ENCODE data around the gene ARF6. TPM values are rescaled to one million over a fixed set of nuclear protein-coding genes. Genes with fewer than 3 reads are reported as not detected.

ARF6 gene
- polyA plus RNA-seq, 1 of the 3 experiments (the other 2 are of a cell fraction), result 45.2 TPM

- CTCF ChIA-PET, result no interaction called here
- DNase-seq, result no peak
These were observed 41.8 kb downstream of the ARF6 start for GRCh38 chr14:49934646-49935045.

More at GRCh38 chr14:49934646-49935045, 41.8 kb downstream of the ARF6 start:
- TF ChIP-seq RAD21 (IDR thresholded peaks at IDR 0.05; ENCODE audit: low read length), result no peak
- no peak for TF ChIP-seq FOXM1 (IDR thresholded peaks at IDR 0.05; ENCODE audit: low read depth)
- TF ChIP-seq USF1 (IDR thresholded peaks at IDR 0.05; ENCODE audit: borderline replicate concordance, low read depth), result no peak
- TF ChIP-seq SIN3A (IDR thresholded peaks at IDR 0.05; ENCODE audit: borderline replicate concordance, low read depth, low read length), result no peak
- TF ChIP-seq REST (IDR thresholded peaks at IDR 0.05; ENCODE audit: low read depth, low read length), result no peak
- no peak for TF ChIP-seq YY1 (IDR thresholded peaks at IDR 0.05; ENCODE audit: low read depth)
- no peak for TF ChIP-seq RCOR1 (IDR thresholded peaks at IDR 0.05; ENCODE audit: low read length)
- no peak for TF ChIP-seq TEAD4 (IDR thresholded peaks at IDR 0.05; ENCODE audit: borderline replicate concordance, insufficient read depth)
- TF ChIP-seq USF2 (IDR thresholded peaks at IDR 0.05; ENCODE audit: borderline replicate concordance, low read depth, low read length), result no peak
- no peak for TF ChIP-seq NRF1 (IDR thresholded peaks at IDR 0.05; ENCODE audit: low read depth, low read length)
- Histone ChIP-seq H3K9ac (no peak overlapping the region), H3K79me2 (ENCODE audit: insufficient read depth) (no peaks in the 10 kb centered on the region), H3K4me3 (ENCODE audit: low read depth in 2 of 2, low read length in 1 of 2) (no peak overlapping the region), H2AFZ (ENCODE audit: low read depth) (no peak overlapping the region), H3K4me2 (no peak overlapping the region), H3K9me3 (no peaks in the 10 kb centered on the region), H3K4me1 (ENCODE audit: control insufficient read depth in 1 of 2, insufficient read depth in 2 of 2, low read depth in 1 of 2, low read length in 1 of 2) (peaks cover 0 to 1% of the 10 kb centered on the region in 2 experiments; a peak in 1 of 4 replicates), H3K9me2 (no peaks in the 10 kb centered on the region), H3F3A (replicated peaks; ENCODE audit: insufficient read depth) (peaks cover 7% of the 10 kb centered on the region), H3K27ac (ENCODE audit: low read depth in 2 of 2, low read length in 1 of 2) (no peak overlapping the region), H3K27me3 (ENCODE audit: insufficient read depth) (no peaks in the 10 kb centered on the region), H4K20me1 (ENCODE audit: insufficient read depth) (no peaks in the 10 kb centered on the region), H3K36me3 (replicated peaks in 1 of 2; ENCODE audit: control insufficient read depth in 1 of 2, insufficient read depth in 2 of 2, low read length in 1 of 2) (no peaks in the 10 kb centered on the region)
- POLR2A ChIA-PET, result no interaction called here
